ENCODE measurements around the gene PTF1A. TPM values are rescaled to one million over a fixed set of nuclear protein-coding genes. Genes with fewer than 3 reads are reported as not detected.

Gene PTF1A
- total RNA-seq, 1 experiment from 2014 or later = not detected

DNA sequence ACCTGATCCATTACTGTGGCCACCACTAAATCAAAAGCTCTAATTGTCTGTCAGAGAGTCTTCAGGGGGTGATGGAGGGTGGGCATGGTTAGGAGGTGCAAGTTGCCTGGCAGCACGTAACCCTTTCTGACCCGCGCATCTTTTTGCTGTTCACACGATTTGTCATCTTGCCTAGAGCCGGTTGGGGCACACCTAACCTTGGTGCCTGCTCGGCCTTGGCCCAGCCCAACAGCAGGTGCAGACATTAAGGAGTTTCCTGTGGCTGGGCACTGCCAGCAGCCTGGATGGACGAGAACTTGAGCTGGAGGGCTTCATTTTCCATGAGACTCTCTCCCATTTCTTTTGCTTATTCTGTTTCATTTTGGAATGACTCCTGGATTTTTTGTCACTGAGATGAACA is 41.0 kb upstream of the PTF1A start:
- ATAC-seq = no peak
- H3K4me3 Mint-ChIP-seq = no peak overlapping the region
- POLR2A ChIA-PET = no interaction called here

More for the DNA sequence above, 41.0 kb upstream of the PTF1A start:
- H3K27me3 Mint-ChIP-seq (ENCODE audit: low read depth) = no peaks in the 10 kb centered on the region
- TF ChIP-seq, protein P1, sequence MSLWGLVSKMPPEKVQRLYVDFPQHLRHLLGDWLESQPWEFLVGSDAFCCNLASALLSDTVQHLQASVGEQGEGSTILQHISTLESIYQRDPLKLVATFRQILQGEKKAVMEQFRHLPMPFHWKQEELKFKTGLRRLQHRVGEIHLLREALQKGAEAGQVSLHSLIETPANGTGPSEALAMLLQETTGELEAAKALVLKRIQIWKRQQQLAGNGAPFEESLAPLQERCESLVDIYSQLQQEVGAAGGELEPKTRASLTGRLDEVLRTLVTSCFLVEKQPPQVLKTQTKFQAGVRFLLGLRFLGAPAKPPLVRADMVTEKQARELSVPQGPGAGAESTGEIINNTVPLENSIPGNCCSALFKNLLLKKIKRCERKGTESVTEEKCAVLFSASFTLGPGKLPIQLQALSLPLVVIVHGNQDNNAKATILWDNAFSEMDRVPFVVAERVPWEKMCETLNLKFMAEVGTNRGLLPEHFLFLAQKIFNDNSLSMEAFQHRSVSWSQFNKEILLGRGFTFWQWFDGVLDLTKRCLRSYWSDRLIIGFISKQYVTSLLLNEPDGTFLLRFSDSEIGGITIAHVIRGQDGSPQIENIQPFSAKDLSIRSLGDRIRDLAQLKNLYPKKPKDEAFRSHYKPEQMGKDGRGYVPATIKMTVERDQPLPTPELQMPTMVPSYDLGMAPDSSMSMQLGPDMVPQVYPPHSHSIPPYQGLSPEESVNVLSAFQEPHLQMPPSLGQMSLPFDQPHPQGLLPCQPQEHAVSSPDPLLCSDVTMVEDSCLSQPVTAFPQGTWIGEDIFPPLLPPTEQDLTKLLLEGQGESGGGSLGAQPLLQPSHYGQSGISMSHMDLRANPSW (CRISPR knock-in tag; conservative IDR thresholded peaks at IDR 0.05; ENCODE audit: low read depth) = no peak
- no peak for TF ChIP-seq RORB (CRISPR knock-in tag; IDR thresholded peaks at IDR 0.05)
- no peak for TF ChIP-seq ZNF121 (CRISPR knock-in tag; IDR thresholded peaks at IDR 0.05)
- no peak for TF ChIP-seq GABPB1 (CRISPR knock-in tag; IDR thresholded peaks at IDR 0.05)
- TF ChIP-seq NFATC4 (CRISPR knock-in tag; IDR thresholded peaks at IDR 0.05) = no peak
- TF ChIP-seq CREB1 (CRISPR knock-in tag; IDR thresholded peaks at IDR 0.05) = no peak
- no peak for TF ChIP-seq FOXJ3 (CRISPR knock-in tag; IDR thresholded peaks at IDR 0.05; ENCODE audit: borderline replicate concordance)
- no peak for TF ChIP-seq IRF1 (CRISPR knock-in tag; IDR thresholded peaks at IDR 0.05)
- TF ChIP-seq, protein P2, sequence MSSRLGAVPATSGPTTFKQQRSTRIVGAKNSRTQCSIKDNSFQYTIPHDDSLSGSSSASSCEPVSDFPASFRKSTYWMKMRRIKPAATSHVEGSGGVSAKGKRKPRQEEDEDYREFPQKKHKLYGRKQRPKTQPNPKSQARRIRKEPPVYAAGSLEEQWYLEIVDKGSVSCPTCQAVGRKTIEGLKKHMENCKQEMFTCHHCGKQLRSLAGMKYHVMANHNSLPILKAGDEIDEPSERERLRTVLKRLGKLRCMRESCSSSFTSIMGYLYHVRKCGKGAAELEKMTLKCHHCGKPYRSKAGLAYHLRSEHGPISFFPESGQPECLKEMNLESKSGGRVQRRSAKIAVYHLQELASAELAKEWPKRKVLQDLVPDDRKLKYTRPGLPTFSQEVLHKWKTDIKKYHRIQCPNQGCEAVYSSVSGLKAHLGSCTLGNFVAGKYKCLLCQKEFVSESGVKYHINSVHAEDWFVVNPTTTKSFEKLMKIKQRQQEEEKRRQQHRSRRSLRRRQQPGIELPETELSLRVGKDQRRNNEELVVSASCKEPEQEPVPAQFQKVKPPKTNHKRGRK (CRISPR knock-in tag; IDR thresholded peaks at IDR 0.05; ENCODE audit: borderline replicate concordance) = no peak
- TF ChIP-seq HMGA2 (CRISPR knock-in tag; IDR thresholded peaks at IDR 0.05) = no peak
- TF ChIP-seq GRHL2 (CRISPR knock-in tag; IDR thresholded peaks at IDR 0.05; ENCODE audit: insufficient replicate concordance, severe bottlenecking) = no peak
- TF ChIP-seq ZNF263 (CRISPR knock-in tag; IDR thresholded peaks at IDR 0.05; ENCODE audit: low read depth) = no peak
- TF ChIP-seq TP53 (CRISPR knock-in tag; IDR thresholded peaks at IDR 0.05) = no peak
- no peak for TF ChIP-seq ZNF281 (CRISPR knock-in tag; IDR thresholded peaks at IDR 0.05)
- TF ChIP-seq SMAD4 (CRISPR knock-in tag; IDR thresholded peaks at IDR 0.05) = no peak
- no peak for TF ChIP-seq MLX (CRISPR knock-in tag; IDR thresholded peaks at IDR 0.05)
- TF ChIP-seq, protein P3, sequence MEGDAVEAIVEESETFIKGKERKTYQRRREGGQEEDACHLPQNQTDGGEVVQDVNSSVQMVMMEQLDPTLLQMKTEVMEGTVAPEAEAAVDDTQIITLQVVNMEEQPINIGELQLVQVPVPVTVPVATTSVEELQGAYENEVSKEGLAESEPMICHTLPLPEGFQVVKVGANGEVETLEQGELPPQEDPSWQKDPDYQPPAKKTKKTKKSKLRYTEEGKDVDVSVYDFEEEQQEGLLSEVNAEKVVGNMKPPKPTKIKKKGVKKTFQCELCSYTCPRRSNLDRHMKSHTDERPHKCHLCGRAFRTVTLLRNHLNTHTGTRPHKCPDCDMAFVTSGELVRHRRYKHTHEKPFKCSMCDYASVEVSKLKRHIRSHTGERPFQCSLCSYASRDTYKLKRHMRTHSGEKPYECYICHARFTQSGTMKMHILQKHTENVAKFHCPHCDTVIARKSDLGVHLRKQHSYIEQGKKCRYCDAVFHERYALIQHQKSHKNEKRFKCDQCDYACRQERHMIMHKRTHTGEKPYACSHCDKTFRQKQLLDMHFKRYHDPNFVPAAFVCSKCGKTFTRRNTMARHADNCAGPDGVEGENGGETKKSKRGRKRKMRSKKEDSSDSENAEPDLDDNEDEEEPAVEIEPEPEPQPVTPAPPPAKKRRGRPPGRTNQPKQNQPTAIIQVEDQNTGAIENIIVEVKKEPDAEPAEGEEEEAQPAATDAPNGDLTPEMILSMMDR (IDR thresholded peaks at IDR 0.05) = no peak
- H3K9me3 Mint-ChIP-seq = no peaks in the 10 kb centered on the region
- CTCF ChIA-PET = no interaction called here
- no peaks in the 10 kb centered on the region for H3K4me1 Mint-ChIP-seq
- no peaks in the 10 kb centered on the region for H3K36me3 Mint-ChIP-seq
- no peak for DNase-seq (ENCODE audit: low spot score)
- H3K27ac Mint-ChIP-seq = no peak overlapping the region

All from WTC11 (cell line).